GM23338 (cell line): ENCODE measurements around the gene CDH23. TPM values are rescaled to one million over a fixed set of nuclear protein-coding genes. Genes with fewer than 3 reads are reported as not detected.

Source experiments
- ATAC-seq: fragments of 200-7000 bp; cut with Tn5 transposase; 3 replicates; pipeline ENCODE4 v1.9.1; 2020
- DNase-seq: peaks from one replicate; pipeline ENCODE4 v3.0.0-alpha.2; 2015; ENCODE audit warnings: low spot score
- H2AFZ ChIP-seq: fragments of 200-600 bp; sonication (generic); 2 replicates; pipeline ENCODE4 v1.8.0; 2016; ENCODE audit warnings: antibody characterized with exemption, mild to moderate bottlenecking, moderate library complexity
- H3F3A ChIP-seq: fragments of 200-600 bp; sonication (generic); replicated peaks from 2 replicates; pipeline ENCODE4 v1.8.0; 2017; ENCODE audit warnings: antibody characterized with exemption, mixed run types, low read depth
- H3K27ac ChIP-seq: fragments of 200-600 bp; sonication (generic); 2 replicates; pipeline ENCODE4 v1.6.1; 2016; ENCODE audit warnings: low read depth
- H3K27me3 ChIP-seq: fragments of 200-600 bp; sonication (generic); 2 replicates; pipeline ENCODE4 v1.8.0; 2016; ENCODE audit warnings: mild to moderate bottlenecking, mixed run types, moderate library complexity; ENCODE audit not compliant: insufficient read depth
- H3K36me3 ChIP-seq: fragments of 200-600 bp; sonication (generic); 2 replicates; pipeline ENCODE4 v1.8.0; 2016; ENCODE audit warnings: mild to moderate bottlenecking; ENCODE audit not compliant: insufficient read depth
- H3K4me1 ChIP-seq: fragments of 200-600 bp; sonication (generic); 2 replicates; pipeline ENCODE4 v1.8.0; 2016; ENCODE audit warnings: mild to moderate bottlenecking, moderate library complexity; ENCODE audit not compliant: insufficient read depth
- H3K4me2 ChIP-seq: fragments of 200-600 bp; sonication (generic); 2 replicates; pipeline ENCODE4 v1.7.1; 2017; ENCODE audit warnings: mixed run types
- H3K4me3 ChIP-seq: fragments of 200-600 bp; sonication (generic); 2 replicates; pipeline ENCODE4 v1.6.1; 2016; ENCODE audit warnings: mixed run types
- H3K79me2 ChIP-seq: fragments of 200-600 bp; sonication (generic); replicated peaks from 2 replicates; pipeline ENCODE4 v1.8.0; 2017; ENCODE audit warnings: mild to moderate bottlenecking; ENCODE audit not compliant: insufficient read depth
- H3K9me2 ChIP-seq: fragments of 200-600 bp; sonication (generic); 2 replicates; pipeline ENCODE4 v1.8.0; 2017; ENCODE audit not compliant: insufficient read depth
- H4K20me1 ChIP-seq: fragments of 200-600 bp; sonication (generic); replicated peaks from 2 replicates; pipeline ENCODE4 v1.8.0; 2017; ENCODE audit warnings: mild to moderate bottlenecking; ENCODE audit not compliant: insufficient read depth
- H3K27ac Mint-ChIP-seq: 2 replicates; pipeline ENCODE4 v1.8.0; 2020; ENCODE audit warnings: inconsistent platforms, mild to moderate bottlenecking, moderate library complexity, mixed read lengths
- H3K27me3 Mint-ChIP-seq: 3 replicates; pipeline ENCODE4 v1.8.0; 2022; ENCODE audit warnings: low read depth, mild to moderate bottlenecking, moderate library complexity, mixed read lengths, inconsistent platforms; ENCODE audit not compliant: insufficient read depth, poor library complexity
- H3K36me3 Mint-ChIP-seq: 3 replicates; pipeline ENCODE4 v1.8.0; 2021; ENCODE audit warnings: low read depth, mild to moderate bottlenecking, inconsistent platforms, moderate library complexity, mixed read lengths
- H3K4me1 Mint-ChIP-seq: 3 replicates; pipeline ENCODE4 v1.8.0; 2020; ENCODE audit warnings: mild to moderate bottlenecking, inconsistent platforms, mixed read lengths
- H3K4me3 Mint-ChIP-seq: 3 replicates; pipeline ENCODE4 v1.8.0; 2021; ENCODE audit warnings: moderate library complexity, mild to moderate bottlenecking, inconsistent platforms, mixed read lengths
- H3K9me3 Mint-ChIP-seq: 3 replicates; pipeline ENCODE4 v1.8.0; 2020; ENCODE audit warnings: moderate library complexity, mild to moderate bottlenecking, inconsistent platforms, mixed read lengths
- CREB1 ChIP-seq: fragments of 250-450 bp; sonication (Bioruptor Pico); IDR thresholded peaks from 2 replicates; pipeline ENCODE4 v1.5.0; 2020; ENCODE audit warnings: low read depth, mild to moderate bottlenecking, moderate library complexity
- EZH2 ChIP-seq: fragments of 200-600 bp; sonication (generic); IDR thresholded peaks from one replicate; pipeline ENCODE4 v1.8.0; 2017; ENCODE audit warnings: antibody characterized with exemption, mild to moderate bottlenecking, low read depth; ENCODE audit not compliant: unreplicated experiment
- EZH2phosphoT487 ChIP-seq: fragments of 200-600 bp; sonication (generic); IDR thresholded peaks from one replicate; pipeline ENCODE4 v1.8.1; 2018; ENCODE audit warnings: antibody characterized with exemption; ENCODE audit not compliant: unreplicated experiment
- JUNB ChIP-seq: IDR thresholded peaks from one replicate; pipeline ENCODE4 v1.6.1; 2016; ENCODE audit warnings: antibody characterized with exemption; ENCODE audit not compliant: unreplicated experiment
- NANOG ChIP-seq: IDR thresholded peaks from 2 replicates; pipeline ENCODE4 v1.6.1; 2016; ENCODE audit warnings: antibody characterized with exemption, borderline replicate concordance
- POLR2AphosphoS5 ChIP-seq: IDR thresholded peaks from 2 replicates; pipeline ENCODE4 v1.6.1; 2016; ENCODE audit warnings: antibody characterized with exemption, low read depth
- STAT1 ChIP-seq: IDR thresholded peaks from one replicate; pipeline ENCODE4 v1.6.1; 2016; ENCODE audit warnings: antibody characterized with exemption; ENCODE audit not compliant: unreplicated experiment
- ZNF114 ChIP-seq: fragments of 250-450 bp; sonication (Bioruptor Pico); IDR thresholded peaks from 2 replicates; pipeline ENCODE4 v1.5.0; 2020; ENCODE audit warnings: mild to moderate bottlenecking, moderate library complexity
- polyA plus RNA-seq: library from polyadenylated mRNA; unstranded; fragments of >200 nt; fragmentation: Nextera tagmentation; extraction: Ambion mirVana; gene quantifications from 2 replicates; pipeline ENCODE4 v1.2.1, GENCODE V29; 2016
- total RNA-seq: library from RNA; depleted of rRNA; stranded (reverse); fragments of >200 nt; shearing (Covaris generic); gene quantifications from 2 replicates; pipeline ENCODE4 v1.2.3, GENCODE V29; 2014
- TF ChIP-seq, protein P1 (sequence below), 2 experiments: fragments of 200-600 bp in 1 of 2; sonication (generic) in 1 of 2; conservative IDR thresholded peaks; 2 replicates each; pipeline versions ENCODE4 v1.5.1 to v1.6.1; 2016 to 2017; ENCODE audit warnings: antibody characterized with exemption in 2 of 2, low read depth in 2 of 2, mild to moderate bottlenecking in 2 of 2, moderate library complexity in 1 of 2
- TF ChIP-seq, protein P2 (sequence below): IDR thresholded peaks from 2 replicates; pipeline ENCODE4 v1.6.1; 2016; ENCODE audit warnings: antibody characterized with exemption
- TF ChIP-seq, protein P3 (sequence below): fragments of 250-450 bp; sonication (Bioruptor Pico); IDR thresholded peaks from 2 replicates; pipeline ENCODE4 v1.5.0; 2020; ENCODE audit warnings: mild to moderate bottlenecking, moderate library complexity

The CDH23 gene
- total and polyA plus RNA-seq, 2 experiments from 2014 or later = 0.95 to 4.3 TPM

DNA sequence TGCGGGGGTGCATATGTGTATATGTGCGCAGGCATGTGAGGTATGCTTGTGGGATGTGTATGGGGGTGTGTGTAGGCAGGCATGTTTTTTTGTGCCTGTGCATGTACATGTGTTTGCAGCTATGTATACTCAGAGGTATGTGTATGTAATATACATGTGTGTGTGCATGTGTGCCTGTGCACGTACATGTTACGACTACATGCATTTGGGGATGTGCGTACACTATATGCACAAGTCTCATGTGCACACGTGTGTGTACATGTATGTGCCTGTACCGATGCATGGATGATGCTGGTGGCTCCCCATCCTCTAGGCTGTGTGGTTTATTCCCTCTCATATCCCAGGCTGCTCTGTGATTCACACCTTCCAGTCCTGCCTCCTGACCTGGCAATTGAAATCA lies 253.7 kb downstream of the CDH23 start:
- TF ChIP-seq JUNB (no peak), EZH2 (no peak), STAT1 (no peak), POLR2AphosphoS5 (no peak), CREB1 (CRISPR knock-in tag) (no peak), NANOG (no peak), EZH2phosphoT487 (no peak), ZNF114 (CRISPR knock-in tag) (no peak)
- TF ChIP-seq, protein P1, sequence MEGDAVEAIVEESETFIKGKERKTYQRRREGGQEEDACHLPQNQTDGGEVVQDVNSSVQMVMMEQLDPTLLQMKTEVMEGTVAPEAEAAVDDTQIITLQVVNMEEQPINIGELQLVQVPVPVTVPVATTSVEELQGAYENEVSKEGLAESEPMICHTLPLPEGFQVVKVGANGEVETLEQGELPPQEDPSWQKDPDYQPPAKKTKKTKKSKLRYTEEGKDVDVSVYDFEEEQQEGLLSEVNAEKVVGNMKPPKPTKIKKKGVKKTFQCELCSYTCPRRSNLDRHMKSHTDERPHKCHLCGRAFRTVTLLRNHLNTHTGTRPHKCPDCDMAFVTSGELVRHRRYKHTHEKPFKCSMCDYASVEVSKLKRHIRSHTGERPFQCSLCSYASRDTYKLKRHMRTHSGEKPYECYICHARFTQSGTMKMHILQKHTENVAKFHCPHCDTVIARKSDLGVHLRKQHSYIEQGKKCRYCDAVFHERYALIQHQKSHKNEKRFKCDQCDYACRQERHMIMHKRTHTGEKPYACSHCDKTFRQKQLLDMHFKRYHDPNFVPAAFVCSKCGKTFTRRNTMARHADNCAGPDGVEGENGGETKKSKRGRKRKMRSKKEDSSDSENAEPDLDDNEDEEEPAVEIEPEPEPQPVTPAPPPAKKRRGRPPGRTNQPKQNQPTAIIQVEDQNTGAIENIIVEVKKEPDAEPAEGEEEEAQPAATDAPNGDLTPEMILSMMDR (conservative IDR thresholded peaks at IDR 0.05; ENCODE audit: low read depth in 2 of 2) = no peak
- TF ChIP-seq, protein P2, sequence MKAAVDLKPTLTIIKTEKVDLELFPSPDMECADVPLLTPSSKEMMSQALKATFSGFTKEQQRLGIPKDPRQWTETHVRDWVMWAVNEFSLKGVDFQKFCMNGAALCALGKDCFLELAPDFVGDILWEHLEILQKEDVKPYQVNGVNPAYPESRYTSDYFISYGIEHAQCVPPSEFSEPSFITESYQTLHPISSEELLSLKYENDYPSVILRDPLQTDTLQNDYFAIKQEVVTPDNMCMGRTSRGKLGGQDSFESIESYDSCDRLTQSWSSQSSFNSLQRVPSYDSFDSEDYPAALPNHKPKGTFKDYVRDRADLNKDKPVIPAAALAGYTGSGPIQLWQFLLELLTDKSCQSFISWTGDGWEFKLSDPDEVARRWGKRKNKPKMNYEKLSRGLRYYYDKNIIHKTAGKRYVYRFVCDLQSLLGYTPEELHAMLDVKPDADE = no peak
- TF ChIP-seq, protein P3, sequence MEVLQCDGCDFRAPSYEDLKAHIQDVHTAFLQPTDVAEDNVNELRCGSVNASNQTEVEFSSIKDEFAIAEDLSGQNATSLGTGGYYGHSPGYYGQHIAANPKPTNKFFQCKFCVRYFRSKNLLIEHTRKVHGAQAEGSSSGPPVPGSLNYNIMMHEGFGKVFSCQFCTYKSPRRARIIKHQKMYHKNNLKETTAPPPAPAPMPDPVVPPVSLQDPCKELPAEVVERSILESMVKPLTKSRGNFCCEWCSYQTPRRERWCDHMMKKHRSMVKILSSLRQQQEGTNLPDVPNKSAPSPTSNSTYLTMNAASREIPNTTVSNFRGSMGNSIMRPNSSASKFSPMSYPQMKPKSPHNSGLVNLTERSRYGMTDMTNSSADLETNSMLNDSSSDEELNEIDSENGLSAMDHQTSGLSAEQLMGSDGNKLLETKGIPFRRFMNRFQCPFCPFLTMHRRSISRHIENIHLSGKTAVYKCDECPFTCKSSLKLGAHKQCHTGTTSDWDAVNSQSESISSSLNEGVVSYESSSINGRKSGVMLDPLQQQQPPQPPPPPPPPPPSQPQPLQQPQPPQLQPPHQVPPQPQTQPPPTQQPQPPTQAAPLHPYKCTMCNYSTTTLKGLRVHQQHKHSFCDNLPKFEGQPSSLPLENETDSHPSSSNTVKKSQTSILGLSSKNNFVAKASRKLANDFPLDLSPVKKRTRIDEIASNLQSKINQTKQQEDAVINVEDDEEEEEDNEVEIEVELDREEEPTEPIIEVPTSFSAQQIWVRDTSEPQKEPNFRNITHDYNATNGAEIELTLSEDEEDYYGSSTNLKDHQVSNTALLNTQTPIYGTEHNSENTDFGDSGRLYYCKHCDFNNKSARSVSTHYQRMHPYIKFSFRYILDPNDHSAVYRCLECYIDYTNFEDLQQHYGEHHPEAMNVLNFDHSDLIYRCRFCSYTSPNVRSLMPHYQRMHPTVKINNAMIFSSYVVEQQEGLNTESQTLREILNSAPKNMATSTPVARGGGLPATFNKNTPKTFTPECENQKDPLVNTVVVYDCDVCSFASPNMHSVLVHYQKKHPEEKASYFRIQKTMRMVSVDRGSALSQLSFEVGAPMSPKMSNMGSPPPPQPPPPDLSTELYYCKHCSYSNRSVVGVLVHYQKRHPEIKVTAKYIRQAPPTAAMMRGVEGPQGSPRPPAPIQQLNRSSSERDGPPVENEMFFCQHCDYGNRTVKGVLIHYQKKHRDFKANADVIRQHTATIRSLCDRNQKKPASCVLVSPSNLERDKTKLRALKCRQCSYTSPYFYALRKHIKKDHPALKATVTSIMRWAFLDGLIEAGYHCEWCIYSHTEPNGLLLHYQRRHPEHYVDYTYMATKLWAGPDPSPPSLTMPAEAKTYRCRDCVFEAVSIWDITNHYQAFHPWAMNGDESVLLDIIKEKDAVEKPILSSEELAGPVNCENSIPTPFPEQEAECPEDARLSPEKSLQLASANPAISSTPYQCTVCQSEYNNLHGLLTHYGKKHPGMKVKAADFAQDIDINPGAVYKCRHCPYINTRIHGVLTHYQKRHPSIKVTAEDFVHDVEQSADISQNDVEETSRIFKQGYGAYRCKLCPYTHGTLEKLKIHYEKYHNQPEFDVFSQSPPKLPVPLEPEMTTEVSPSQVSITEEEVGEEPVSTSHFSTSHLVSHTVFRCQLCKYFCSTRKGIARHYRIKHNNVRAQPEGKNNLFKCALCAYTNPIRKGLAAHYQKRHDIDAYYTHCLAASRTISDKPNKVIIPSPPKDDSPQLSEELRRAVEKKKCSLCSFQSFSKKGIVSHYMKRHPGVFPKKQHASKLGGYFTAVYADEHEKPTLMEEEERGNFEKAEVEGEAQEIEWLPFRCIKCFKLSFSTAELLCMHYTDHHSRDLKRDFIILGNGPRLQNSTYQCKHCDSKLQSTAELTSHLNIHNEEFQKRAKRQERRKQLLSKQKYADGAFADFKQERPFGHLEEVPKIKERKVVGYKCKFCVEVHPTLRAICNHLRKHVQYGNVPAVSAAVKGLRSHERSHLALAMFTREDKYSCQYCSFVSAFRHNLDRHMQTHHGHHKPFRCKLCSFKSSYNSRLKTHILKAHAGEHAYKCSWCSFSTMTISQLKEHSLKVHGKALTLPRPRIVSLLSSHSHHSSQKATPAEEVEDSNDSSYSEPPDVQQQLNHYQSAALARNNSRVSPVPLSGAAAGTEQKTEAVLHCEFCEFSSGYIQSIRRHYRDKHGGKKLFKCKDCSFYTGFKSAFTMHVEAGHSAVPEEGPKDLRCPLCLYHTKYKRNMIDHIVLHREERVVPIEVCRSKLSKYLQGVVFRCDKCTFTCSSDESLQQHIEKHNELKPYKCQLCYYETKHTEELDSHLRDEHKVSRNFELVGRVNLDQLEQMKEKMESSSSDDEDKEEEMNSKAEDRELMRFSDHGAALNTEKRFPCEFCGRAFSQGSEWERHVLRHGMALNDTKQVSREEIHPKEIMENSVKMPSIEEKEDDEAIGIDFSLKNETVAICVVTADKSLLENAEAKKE (CRISPR knock-in tag) = no peak
- Histone ChIP-seq H3F3A (no peaks in the 10 kb centered on the region), H3K27me3 (no peaks in the 10 kb centered on the region), H3K4me1 (peaks cover 11% of the 10 kb centered on the region), H2AFZ (no peak overlapping the region), H3K4me3 (no peak overlapping the region), H4K20me1 (no peaks in the 10 kb centered on the region), H3K27ac (no peak overlapping the region), H3K4me2 (no peak overlapping the region), H3K36me3 (no peaks in the 10 kb centered on the region), H3K9me2 (no peaks in the 10 kb centered on the region), H3K79me2 (no peaks in the 10 kb centered on the region)
- no peaks in the 10 kb centered on the region for H3K9me3 Mint-ChIP-seq
- no peak for ATAC-seq
- peaks cover 16% of the 10 kb centered on the region for H3K27me3 Mint-ChIP-seq
- H3K4me3 Mint-ChIP-seq = no peak overlapping the region
- peaks cover 25% of the 10 kb centered on the region for H3K4me1 Mint-ChIP-seq
- no peaks in the 10 kb centered on the region for H3K36me3 Mint-ChIP-seq
- DNase-seq = no peak
- no peak overlapping the region for H3K27ac Mint-ChIP-seq
